GM18526 (cell line): ENCODE measurements around the gene KLK11.

Source experiments
- POLR2A ChIP-seq: IDR thresholded peaks from 3 replicates; pipeline ENCODE4 v1.6.1; 2011; ENCODE audit not compliant: insufficient read length; ENCODE audit errors: extremely low read depth

KLK11 gene

DNA sequence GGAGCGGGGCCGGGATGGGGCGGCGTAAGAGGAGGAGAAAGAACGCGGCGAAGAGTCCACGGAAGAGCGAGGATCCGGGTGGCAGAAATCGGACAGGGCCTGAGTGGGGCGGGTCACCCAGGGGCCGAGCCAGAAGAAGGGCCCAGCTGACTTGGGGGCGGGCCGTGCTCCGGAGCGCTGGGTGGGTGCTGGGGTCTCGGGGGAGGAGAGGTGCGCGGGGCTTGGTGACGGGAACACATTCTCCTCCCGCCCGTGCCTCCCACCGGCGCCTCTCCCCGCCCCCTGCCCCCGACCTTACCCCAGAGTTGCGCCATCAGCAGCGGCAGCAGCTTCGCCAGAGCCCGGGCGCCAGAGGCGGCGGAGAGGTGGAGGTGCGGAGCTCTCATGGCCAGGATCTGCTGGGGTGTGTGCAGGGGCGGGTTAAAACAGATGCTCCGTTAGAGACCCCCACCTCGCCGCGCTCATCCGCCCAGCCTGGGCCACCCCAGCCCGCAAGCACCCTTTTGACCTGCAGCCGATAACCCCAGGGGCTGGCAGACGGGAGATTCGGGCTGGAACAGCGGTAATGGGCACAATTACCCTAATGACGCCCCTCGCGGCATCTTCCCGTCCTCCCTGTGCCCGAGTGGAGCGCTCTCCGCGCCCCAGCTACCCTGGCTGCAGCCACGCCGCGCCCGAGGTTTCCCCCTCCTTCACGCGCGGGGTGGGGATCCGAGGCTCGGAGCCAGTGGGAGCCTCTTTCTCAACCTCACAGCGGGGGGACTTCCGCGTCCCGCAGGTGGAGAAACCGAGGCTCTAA is 7.5 kb downstream of the KLK11 start:
- no peak for TF ChIP-seq POLR2A

DNA sequence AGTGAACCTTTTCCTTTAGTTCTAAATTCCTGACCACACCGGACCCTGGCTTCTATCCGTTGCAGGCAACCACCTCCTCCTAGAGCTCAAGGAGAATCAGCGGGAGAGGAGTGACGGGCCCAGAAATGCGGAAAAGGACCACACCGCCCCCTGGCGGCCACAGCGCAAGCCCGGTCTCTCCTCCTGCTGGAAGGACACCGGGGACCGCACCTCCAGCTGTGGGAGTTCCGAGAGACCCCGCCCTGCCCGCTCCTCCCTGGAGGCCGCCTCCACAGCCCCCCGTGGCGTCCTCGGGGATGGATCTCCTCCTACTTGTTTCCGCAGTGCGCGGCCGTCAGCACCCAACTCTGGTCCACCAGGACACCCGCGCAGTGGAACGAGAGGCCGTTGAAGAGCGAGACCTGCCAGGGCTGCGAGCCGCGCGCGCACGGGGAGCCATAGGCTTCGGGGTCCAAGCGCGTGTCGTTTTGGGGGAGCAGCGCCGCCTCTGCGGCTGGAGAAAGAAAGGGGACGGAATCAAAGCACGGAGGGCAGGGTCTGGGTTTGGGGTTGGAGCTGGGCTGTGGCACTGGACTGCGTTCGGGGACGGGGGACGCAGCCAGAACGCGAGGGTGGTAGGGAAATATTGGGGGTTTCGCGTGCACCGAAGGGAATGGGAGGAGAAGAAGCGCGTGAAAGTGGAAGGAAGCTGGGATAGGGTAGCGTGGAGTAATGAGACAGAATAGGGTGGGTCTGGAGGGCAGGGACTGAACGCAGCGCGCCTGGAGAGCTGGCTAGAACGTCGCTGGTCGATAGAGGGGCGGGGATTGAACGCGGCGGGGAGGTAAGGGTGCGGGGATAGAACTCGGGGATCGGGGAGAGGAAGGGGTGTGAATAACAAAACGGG is 9.4 kb downstream of the KLK11 start:
- no peak for TF ChIP-seq POLR2A

DNA sequence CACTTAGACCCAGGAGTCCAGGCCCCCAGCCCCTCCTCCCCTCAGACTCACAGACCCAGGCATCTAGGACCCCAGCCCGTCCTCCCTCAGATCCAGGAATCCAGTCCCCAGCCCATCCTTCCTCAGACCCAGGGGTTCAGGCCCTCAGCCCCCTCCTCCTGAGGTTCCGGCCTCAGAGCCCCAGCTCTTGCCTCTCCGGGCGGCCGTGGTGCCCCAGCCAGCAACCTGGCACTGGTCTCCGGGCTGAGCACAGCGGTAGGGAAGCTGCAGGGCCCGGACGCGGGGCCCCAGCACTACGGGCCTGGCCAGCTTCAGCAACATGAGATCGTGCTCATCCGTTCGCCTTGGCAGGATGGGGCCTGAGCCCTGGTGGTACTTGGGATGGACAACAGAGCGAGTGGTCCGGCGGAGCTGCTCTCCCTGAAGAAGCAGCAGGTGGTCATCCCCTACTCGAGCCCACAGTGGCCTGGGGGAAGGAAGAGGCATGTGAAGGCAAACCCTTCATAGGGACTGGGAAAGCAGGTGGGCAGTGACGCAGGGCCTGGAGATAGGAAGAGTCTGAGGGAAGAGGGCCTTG is 10.6 kb downstream of the KLK11 start:
- no peak for TF ChIP-seq POLR2A

DNA sequence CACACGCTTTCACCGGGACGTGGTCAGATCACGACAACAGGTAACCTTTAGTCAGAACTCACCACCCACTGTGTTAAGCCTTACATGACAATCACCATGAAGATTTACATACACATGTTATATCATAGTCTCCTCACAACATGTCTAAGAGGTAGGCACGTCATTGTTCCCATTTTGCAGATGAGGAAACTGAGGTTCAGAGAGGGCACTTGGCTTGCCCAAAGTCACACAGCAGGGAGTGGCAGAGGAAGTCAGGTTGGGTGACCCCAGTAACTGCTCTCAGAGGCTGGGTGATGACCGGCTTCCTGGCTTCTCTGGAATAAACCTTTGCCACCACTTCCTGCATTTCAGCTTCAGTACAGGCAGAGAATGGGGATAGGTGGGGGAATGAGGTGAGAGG is 12.2 kb downstream of the KLK11 start:
- TF ChIP-seq POLR2A = no peak

DNA sequence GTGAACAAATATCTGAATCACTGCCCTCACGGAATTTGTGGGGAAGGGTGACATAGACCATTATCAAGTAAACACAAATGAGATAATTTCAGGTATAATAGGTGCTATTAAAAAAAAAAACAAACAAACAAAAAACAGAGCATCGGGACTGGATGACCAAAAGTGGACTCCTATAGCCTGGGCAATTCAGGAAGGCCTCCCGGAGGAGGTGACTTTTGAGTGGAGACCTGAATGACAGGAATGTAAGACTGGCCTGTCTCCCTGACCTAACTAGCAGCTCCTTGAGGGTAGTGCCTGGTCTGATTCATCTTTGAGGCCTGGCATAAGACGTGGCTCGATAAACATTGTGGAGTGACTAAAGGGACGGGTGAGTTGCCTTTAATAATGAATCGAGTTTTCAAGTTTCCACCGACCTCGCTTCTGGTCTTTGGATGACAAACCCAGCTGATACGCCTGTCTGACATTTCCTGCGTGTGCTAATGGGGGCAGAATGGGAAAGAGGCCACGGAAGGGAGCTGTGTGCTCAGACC is 13.7 kb downstream of the KLK11 start:
- TF ChIP-seq POLR2A = no peak

DNA sequence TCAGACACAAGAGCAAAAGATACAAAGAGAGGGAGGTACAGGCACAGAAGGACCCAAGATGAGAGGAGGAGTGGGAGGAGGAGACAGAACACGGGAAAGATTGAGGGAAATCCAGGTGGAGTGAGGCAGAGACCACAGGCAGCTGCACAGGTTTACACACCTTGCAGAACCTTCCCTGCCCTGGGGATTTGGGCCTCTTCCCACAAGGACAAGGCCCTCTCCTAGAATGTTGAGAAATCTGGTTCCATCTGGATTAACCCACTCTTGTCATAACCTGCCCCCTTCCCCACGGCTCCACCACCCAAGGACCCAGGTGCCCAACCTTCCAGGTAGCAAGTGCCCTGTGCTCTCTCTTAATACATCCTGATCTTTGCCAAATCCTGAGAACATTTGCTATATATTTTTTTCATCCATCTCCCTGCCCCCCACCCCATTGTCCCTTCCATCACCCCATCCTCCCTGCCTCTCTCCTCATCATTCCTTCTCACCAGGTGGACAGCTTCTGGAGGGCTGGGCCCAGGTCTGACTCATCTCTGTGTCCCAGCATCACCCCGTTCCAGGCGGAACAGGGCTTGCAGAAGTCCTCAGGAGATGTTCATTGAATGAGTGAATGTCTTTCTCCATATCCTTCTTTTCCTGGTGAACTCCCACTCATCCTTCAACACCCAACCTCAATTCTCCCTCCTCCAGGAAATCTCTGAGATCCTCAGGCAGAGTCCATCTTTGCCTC is 16.2 kb downstream of the KLK11 start:
- no peak for TF ChIP-seq POLR2A

DNA sequence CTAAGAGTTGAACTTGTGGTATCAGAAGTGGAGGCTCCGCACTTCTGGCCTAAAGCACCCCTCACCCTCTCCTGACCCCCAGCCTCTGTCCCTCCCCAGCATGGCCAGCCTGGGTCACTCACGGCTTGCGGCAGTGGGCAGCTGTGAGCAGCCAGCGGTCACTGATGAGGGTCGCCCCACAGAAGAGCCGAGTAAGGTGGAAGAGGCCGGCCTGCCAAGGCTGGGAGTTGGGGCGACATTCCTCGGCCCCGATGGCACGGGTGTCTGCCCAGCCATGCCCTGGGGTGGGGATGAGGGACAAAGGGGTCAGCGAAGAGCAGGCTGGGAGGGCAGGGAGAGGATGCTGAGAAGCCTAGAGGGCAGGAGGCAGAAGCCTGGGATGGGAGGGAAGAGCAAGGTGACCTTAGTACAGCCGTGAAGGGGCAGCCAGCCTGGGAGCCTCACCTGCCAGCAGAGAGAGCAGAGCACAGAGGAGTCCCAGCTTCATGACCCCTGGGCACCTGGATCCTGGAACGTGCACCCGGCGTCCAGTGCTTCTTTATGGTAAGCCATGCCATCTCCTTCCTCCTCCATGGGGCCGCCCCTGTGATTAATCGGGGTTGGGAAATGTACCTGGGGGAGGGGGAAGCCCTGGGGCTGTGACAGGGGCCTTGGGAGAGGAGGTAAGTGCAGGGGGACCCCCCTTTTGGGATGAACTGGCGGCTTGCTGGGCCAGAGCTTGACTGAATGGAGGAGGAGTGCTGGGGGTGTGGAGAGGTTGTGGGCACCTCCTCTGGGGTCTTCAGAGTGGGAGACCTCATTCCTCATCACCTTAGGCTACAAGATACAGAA is 17.1 kb downstream of the KLK11 start:
- TF ChIP-seq POLR2A = no peak

DNA sequence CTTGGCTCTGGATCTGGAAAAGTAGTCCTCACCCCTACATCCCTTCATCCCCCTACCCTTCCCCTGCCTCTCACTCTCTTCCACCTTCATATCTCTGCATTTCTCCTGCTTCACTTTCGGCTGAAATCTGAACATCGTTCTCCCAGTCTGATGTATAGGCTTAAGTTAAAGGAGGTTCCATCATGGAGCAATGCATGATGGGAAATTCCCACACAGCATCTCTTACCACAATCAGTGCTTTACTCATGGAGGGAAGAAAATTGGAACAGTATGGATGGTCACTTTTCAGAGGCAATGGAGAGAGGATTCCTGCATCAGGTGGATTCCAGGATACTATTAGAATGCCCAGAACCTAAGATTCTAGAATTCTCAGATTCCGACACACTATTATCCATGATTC is 18.9 kb downstream of the KLK11 start:
- no peak for TF ChIP-seq POLR2A

DNA sequence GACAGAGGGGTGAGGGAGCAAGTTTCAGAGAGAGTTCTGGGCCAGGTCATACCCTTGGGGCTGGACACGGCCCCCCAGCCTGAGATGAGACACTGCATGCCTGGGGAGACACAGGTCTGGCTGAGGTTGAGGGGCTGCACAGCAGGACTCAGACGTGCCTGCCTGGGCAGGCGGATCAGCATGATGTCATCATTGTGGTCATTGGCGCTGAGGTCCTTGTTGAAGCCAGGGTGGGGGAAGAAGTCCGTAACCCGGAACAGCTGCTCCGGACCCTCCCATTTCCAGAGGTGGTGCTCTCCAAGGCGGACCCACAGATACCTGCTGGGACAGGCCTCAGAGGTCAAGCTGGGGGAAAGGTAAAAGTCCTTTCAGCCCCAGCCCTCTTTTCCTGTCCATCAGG is 20.0 kb downstream of the KLK11 start:
- no peak for TF ChIP-seq POLR2A

DNA sequence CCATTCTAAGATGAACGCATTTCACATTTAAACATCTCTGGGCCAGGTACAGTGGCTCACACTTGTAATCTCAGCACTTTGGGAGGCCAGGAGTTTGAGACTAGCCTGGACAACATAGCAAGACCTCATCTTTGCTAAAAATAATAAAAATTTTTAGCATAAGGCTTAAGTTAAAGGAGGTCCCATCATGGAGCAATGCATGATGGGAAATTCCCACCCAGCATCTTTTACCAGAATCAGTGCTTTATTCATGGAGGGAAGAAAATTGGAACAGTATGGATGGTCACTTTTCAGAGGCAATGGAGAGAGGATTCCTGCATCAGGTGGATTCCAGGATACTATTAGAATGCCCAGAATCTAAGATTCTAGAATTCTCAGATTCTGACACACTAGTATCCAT is 21.2 kb downstream of the KLK11 start:
- no peak for TF ChIP-seq POLR2A

DNA sequence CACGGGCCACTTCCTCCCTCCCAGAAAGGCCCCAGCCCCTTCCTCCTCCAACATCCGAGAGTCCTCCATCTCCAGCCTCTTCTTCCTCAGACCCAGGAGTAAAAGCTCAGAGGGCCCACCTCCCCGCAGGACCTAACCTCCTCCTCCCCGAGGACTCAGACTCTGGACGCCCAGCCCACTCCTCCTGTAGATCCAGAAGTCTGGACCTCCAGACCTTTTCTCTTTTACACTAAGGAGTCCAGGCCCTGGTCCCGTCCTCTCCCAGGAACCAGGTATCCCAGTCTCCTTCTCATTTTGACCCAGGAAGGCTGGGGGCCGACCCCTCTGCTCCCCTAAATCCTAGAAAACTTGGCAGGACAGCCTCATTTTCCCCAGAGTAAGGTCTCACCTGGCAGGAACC is 23.1 kb downstream of the KLK11 start:
- TF ChIP-seq POLR2A = no peak

DNA sequence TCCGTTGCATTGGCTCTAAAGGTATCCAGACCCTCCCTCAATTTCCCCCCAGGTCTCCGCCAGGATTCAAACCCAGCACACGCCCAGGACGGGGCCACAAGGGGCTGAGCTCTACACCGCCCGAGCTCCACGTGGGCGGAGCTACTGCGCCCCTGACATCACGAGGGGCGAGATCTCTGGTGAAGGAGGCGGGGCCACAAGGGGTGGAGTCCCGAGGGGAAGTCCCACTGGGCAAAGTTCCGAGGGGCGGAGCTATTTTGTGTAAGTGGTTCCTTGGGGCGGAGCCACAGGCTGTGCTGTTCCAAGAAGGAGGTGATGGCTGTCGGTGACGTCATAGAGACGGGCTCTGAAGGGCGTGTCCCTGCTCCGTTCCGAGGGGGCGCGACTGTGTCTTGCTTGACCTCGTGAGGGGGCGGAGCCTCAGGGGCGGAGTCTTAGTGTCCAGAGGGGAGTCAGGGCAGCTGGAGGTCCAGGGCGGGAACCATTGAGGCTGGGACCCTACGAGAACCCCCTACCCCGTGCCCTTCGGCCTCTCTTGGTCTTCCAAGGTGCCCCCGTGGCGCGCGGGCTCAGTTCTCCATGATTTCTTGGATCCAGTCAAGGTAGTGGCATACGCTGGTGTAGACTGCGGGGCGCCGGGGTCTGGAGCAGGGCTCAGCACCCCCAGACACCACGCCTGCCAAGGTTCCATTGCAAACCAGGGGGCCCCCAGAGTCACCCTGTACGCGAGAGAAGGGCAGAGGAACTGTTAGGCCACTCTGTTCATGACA is 23.7 kb downstream of the KLK11 start:
- TF ChIP-seq POLR2A = no peak

DNA sequence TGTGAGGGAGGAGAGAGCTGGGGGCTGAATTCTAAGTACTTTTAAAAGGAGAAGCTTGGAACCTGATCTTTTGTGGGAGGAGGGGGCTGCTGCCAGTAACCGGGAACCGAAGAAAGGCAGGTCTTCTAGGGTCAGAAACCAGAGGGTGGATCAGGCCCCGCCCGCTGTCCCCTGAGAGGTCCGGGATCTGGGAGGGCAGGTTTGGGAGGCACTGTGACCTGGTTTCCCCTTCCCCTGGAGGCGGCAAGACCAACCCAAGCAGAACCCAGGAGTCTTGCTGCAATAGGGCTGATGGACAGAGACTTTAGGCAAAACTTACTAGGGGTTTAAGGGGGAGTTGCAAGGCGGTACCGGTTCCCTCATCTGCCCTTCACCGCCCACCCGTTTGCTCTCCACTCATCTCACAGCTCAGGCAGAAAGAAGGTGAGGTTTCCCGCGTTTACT is 24.3 kb downstream of the KLK11 start:
- TF ChIP-seq POLR2A = no peak
